ENCODE measurements around the gene MMP10.
"Not testable (repeated sequence)": the region's sequence is repeated elsewhere in the genome, so short reads cannot be mapped to it uniquely, and the experiment has no call there.

Gene MMP10

GRCh38 chr11:102783016-102783415 lies 2.6 kb upstream of the MMP10 start:
- DNase-seq (ENCODE audit: low read depth): no peak

GRCh38 chr11:102781676-102782075 lies 1.2 kb upstream of the MMP10 start:
- no peak for DNase-seq (ENCODE audit: low read depth)

GRCh38 chr11:102776454-102776853 lies 4.0 kb downstream of the MMP10 start:
- DNase-seq (ENCODE audit: low read depth): no peak

GRCh38 chr11:102773386-102773785 lies 7.0 kb downstream of the MMP10 start:
- DNase-seq (ENCODE audit: low read depth): no peak

GRCh38 chr11:102771351-102771750 lies 9.1 kb downstream of the MMP10 start:
- no peak for DNase-seq (ENCODE audit: low read depth)

GRCh38 chr11:102770191-102770590 lies 10.2 kb downstream of the MMP10 start:
- no peak for DNase-seq (ENCODE audit: low read depth)

- DNase-seq (ENCODE audit: low read depth): no peak
Observed at GRCh38 chr11:102767800-102768199, 12.6 kb downstream of the MMP10 start.

- no peak for DNase-seq (ENCODE audit: low read depth)
Observed at GRCh38 chr11:102763440-102763839, 17.0 kb downstream of the MMP10 start.

- DNase-seq (ENCODE audit: low read depth): no peak
Observed at GRCh38 chr11:102762361-102762767, 18.1 kb downstream of the MMP10 start.

GRCh38 chr11:102761646-102762238 lies 18.7 kb downstream of the MMP10 start:
- DNase-seq (ENCODE audit: low read depth): no peak

GRCh38 chr11:102760344-102761035 lies 19.9 kb downstream of the MMP10 start:
- DNase-seq (ENCODE audit: low read depth): no peak

GRCh38 chr11:102757823-102758549 lies 22.4 kb downstream of the MMP10 start:
- DNase-seq (ENCODE audit: low read depth): no peak

- DNase-seq (ENCODE audit: low read depth): no peak
Observed at GRCh38 chr11:102753267-102753666, 27.2 kb downstream of the MMP10 start.

- DNase-seq (ENCODE audit: low read depth): no peak
Observed at GRCh38 chr11:102751673-102752072, 28.8 kb downstream of the MMP10 start.

- DNase-seq (ENCODE audit: low read depth): no peak
Observed at GRCh38 chr11:102749101-102749722, 31.2 kb downstream of the MMP10 start.

- not testable (repeated sequence) for DNase-seq (ENCODE audit: low read depth)
Observed at GRCh38 chr11:102746746-102747578, 33.5 kb downstream of the MMP10 start.

- DNase-seq (ENCODE audit: low read depth): no peak
Observed at GRCh38 chr11:102734650-102735049, 45.8 kb downstream of the MMP10 start.

- no peak for DNase-seq (ENCODE audit: low read depth)
Observed at GRCh38 chr11:102733232-102733875, 47.1 kb downstream of the MMP10 start.

GRCh38 chr11:102730944-102731343 lies 49.5 kb downstream of the MMP10 start:
- not testable (repeated sequence) for DNase-seq (ENCODE audit: low read depth)

GRCh38 chr11:102729849-102730815 lies 50.3 kb downstream of the MMP10 start:
- DNase-seq (ENCODE audit: low read depth): no peak

Data from activated T-cell treated with anti-CD3 and anti-CD28 coated beads for 1 hour (primary cell).